Activated T-helper 17 cell treated with anti-CD3 and anti-CD28 coated beads, Interleukin-2, amount 50 U/mL, for 72 hours (primary cell): Measurements from ENCODE around the gene TFPI2. TPM values are rescaled to one million over a fixed set of nuclear protein-coding genes. Genes with fewer than 3 reads are reported as not detected.
A peak's percentile ranks its signal among the peaks of the same experiment; 100 is the strongest.
"Not testable (repeated sequence)": the region's sequence is repeated elsewhere in the genome, so short reads cannot be mapped to it uniquely, and the experiment has no call there.

Experiments used
- ATAC-seq: fragments of 150-1000 bp; cut with Tn5 transposase; replicated peaks from 2 replicates; pipeline ENCODE4 v1.10.0; 2021; ENCODE audit warnings: mild to moderate bottlenecking, moderate library complexity
- H3K27ac Mint-ChIP-seq: one replicate; pipeline ENCODE4 v1.8.0; 2022; ENCODE audit warnings: mixed read lengths
- H3K27me3 Mint-ChIP-seq: one replicate; pipeline ENCODE4 v1.8.0; 2022; ENCODE audit warnings: mixed read lengths
- H3K36me3 Mint-ChIP-seq: one replicate; pipeline ENCODE4 v1.8.0; 2022; ENCODE audit warnings: low read depth, mild to moderate bottlenecking, mixed read lengths
- H3K4me1 Mint-ChIP-seq: one replicate; pipeline ENCODE4 v1.8.0; 2022; ENCODE audit warnings: mixed read lengths
- H3K4me3 Mint-ChIP-seq: one replicate; pipeline ENCODE4 v1.8.0; 2022; ENCODE audit warnings: mild to moderate bottlenecking, mixed read lengths
- H3K9me3 Mint-ChIP-seq: one replicate; pipeline ENCODE4 v1.8.0; 2022; ENCODE audit warnings: mixed read lengths
- total RNA-seq, 2 donors: library from RNA; stranded (reverse); gene quantifications; one replicate each; pipeline ENCODE4 v1.2.3, GENCODE V29; 2022

The TFPI2 gene
- total RNA-seq, 2 donors from 2014 or later: 0.42 to 0.86 TPM

DNA sequence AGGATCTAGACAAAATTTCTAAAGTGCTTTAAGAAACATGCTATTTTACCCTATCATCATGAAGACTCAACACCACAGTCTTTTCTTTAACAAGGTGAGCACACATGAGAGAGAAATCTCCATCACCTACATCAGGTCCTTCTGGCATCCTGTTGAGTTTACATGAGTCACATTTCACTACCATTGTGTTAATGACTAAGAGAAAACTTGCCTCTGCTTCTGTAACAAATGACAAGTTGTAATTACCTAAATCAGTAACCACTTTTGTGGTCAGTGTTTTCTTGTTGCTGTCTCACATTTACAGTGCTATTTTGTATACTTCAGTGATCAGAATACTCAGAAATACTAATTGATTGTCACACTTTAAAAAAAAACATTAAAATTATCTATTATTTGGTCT lies 25.3 kb upstream of the TFPI2 start:
- H3K27me3 Mint-ChIP-seq: peaks cover 14% of the 10 kb centered on the region
- not testable (repeated sequence) for H3K27ac Mint-ChIP-seq, H3K36me3 Mint-ChIP-seq, H3K4me3 Mint-ChIP-seq, H3K4me1 Mint-ChIP-seq, H3K9me3 Mint-ChIP-seq
- ATAC-seq: peak; percentile 44

DNA sequence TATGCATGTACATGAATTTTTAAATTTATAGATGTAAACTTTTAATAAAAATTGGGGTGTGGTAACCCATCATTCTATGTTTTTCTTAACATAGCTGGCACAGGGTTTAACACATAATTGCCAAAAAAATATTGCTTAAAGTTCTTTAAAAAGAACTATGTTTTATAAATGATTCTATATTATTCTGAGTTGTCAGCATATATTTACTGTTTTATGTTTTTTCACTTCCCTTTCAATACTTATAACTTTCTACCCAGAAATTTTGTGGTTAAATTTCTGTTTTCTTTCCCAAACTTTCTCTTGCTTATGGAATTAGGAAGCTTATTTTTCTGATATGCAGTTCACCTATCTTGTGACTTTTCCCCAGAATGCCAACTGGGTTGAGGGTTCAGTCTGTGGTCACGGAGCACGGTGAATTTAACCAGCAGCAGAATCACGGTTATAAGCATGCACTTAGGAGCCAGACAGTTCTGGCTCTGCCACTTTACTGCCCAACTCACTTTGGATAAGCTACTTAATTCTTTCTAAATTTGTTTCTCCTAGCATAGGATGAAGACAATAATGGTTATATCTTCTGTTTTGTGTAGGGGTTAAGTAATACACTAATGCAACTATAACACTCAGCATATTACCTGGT lies 24.8 kb upstream of the TFPI2 start:
- H3K9me3 Mint-ChIP-seq, H3K4me1 Mint-ChIP-seq, H3K36me3 Mint-ChIP-seq, H3K27ac Mint-ChIP-seq, ATAC-seq, H3K4me3 Mint-ChIP-seq: not testable (repeated sequence)
- peaks cover 11% of the 10 kb centered on the region for H3K27me3 Mint-ChIP-seq

DNA sequence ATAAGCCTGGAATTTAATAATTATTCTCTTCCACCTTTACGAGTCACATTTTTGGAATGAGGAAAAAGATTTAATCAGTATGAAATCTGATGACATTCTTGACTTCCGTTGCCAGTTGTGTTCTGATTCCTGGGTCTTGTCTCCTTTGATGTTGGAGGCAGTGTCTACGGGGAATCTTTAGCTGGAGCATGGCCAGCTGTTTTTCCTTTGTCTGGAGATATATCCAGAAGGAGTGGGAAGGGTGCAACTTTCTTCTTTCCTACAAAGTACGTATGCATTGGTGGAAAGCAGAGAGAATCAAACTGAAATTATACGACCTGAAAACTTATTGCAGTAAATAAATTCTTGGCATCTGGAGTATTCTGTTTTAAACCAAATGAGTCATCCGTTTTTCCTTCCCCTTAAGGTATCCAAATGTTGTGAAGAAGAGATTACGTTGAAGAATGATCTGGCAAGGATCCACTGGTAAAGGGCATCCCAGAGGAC lies 24.1 kb upstream of the TFPI2 start:
- no peak for ATAC-seq
- H3K27ac Mint-ChIP-seq: no peak overlapping the region
- no peaks in the 10 kb centered on the region for H3K36me3 Mint-ChIP-seq
- H3K27me3 Mint-ChIP-seq: peaks cover 10% of the 10 kb centered on the region
- no peak overlapping the region for H3K4me3 Mint-ChIP-seq
- H3K9me3 Mint-ChIP-seq: no peaks in the 10 kb centered on the region
- H3K4me1 Mint-ChIP-seq: no peaks in the 10 kb centered on the region

DNA sequence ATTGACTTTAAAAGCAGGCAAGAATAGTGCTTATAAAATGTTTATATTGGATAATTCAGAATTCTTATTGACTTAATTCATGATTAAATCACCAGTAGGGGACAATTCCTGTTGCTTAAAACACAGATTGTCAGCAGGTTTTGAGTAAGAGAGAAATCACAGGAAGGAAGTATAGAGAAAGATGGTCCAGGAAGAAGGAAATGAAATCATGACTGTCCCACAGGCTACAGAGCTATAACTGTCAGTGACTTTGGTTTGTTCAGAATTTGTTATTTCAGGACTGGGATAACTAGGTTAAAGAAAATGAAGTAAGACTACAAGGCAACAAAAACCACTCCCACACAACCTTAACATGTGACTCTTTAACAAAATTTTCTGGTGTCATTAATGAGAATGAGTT lies 22.6 kb upstream of the TFPI2 start:
- H3K27ac Mint-ChIP-seq: no peak overlapping the region
- no peaks in the 10 kb centered on the region for H3K4me1 Mint-ChIP-seq
- ATAC-seq: no peak
- H3K9me3 Mint-ChIP-seq: no peaks in the 10 kb centered on the region
- no peak overlapping the region for H3K4me3 Mint-ChIP-seq
- H3K27me3 Mint-ChIP-seq: peaks cover 10% of the 10 kb centered on the region
- H3K36me3 Mint-ChIP-seq: no peaks in the 10 kb centered on the region

- H3K27me3 Mint-ChIP-seq, H3K36me3 Mint-ChIP-seq, H3K9me3 Mint-ChIP-seq, H3K27ac Mint-ChIP-seq, H3K4me1 Mint-ChIP-seq, H3K4me3 Mint-ChIP-seq: not testable (repeated sequence)
- peak; percentile 26 for ATAC-seq
Observed at GRCh38 chr7:93911661-93912060, 21.1 kb upstream of the TFPI2 start.

GRCh38 chr7:93911242-93911641 lies 20.7 kb upstream of the TFPI2 start:
- ATAC-seq, H3K9me3 Mint-ChIP-seq, H3K4me3 Mint-ChIP-seq, H3K27ac Mint-ChIP-seq, H3K36me3 Mint-ChIP-seq, H3K4me1 Mint-ChIP-seq, H3K27me3 Mint-ChIP-seq: not testable (repeated sequence)

DNA sequence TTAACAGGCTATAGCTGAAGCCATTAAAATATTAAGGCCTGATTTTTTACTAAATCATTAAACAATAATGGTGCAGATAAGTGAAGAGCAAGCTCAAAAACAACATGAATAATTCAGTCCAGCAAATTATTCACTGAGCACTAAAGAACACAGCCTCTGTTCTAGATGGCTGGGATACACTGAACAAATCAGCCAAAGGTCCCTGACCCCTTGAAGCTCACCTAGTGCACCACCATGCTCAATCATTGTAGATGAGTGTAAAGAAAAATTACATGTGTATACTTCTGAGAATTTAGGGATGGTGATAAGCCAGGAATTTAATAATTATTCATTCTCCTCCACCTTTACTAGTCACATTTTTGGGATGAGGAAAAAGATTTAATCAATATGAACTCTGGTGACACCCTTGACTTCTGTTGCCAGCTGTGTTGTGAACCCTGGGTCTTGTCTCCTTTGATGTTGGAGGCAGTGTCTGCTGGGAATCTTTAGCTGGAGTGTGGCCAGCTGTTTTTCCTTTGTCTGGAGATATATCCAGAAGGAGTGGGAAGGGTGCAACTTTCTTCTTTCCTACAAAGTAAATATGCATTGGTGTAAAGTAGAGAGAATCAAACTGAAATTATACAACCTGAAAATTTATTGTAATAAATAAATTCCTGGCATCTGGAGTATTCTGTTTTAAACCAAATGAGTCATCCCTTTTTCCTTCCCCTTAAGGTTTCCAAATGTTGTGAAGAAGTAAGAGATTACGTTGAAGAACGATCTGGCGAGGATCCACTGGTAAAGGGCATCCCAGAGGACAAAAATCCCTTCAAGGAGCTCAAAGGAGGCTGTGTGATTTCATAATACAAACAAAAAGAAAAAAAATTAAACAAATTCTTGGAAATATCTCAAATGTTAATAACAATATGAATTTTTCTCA lies 19.8 kb upstream of the TFPI2 start:
- H3K36me3 Mint-ChIP-seq: no peaks in the 10 kb centered on the region
- no peak overlapping the region for H3K27ac Mint-ChIP-seq
- no peaks in the 10 kb centered on the region for H3K4me1 Mint-ChIP-seq
- peaks cover 9% of the 10 kb centered on the region for H3K27me3 Mint-ChIP-seq
- no peak for ATAC-seq
- no peak overlapping the region for H3K4me3 Mint-ChIP-seq
- H3K9me3 Mint-ChIP-seq: no peaks in the 10 kb centered on the region

GRCh38 chr7:93906267-93906666 lies 15.7 kb upstream of the TFPI2 start, which contains the start of gene GNGT1:
Gene GNGT1, plus strand, starts transcription at chr7:93906567. Its CDS starts 180 bp downstream, at chr7:93906747.
- Mint-ChIP-seq H3K4me1 (no peaks in the 10 kb centered on the region), H3K27me3 (peaks cover 11% of the 10 kb centered on the region), H3K36me3 (no peaks in the 10 kb centered on the region), H3K9me3 (no peaks in the 10 kb centered on the region), H3K4me3 (no peak within 1 kb of the TSS), H3K27ac (no peak within 1 kb of the TSS)
- ATAC-seq: no peak

DNA sequence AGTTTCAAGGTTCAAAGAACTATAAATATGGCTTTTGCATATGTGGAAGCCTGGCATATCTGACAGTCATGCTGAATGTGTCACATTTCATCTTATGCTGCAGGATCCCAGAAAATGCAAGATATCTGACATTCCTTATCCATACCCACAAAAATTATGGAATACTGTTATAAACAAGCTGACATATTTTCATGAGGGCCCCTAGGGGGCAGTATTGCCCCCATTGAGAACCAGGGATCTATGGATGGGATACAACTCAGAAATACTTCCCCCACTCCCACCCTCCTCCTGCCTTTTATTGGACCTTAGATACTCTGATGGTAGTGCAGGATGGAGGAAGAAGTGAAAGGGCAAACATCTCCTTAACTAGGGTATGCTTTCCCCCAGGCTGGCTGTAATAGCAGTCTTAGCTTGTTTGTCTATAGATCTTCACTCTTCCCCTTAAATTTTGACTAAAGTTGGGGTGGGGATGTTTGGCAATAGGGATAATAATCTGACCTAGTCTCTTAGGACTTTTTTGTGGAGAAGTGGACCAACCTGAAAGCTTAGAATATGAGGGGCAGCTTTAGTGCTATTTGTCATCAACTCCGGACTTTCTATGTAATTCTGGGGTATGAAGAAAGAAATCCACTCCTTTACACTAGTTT lies 12.3 kb upstream of the TFPI2 start:
- Mint-ChIP-seq H3K36me3 (no peaks in the 10 kb centered on the region), H3K27me3 (peaks cover 15% of the 10 kb centered on the region), H3K27ac (no peak overlapping the region), H3K9me3 (no peaks in the 10 kb centered on the region), H3K4me1 (no peaks in the 10 kb centered on the region), H3K4me3 (no peak overlapping the region)
- ATAC-seq: no peak

- H3K27me3 Mint-ChIP-seq: peaks cover 16% of the 10 kb centered on the region
- H3K9me3 Mint-ChIP-seq: no peaks in the 10 kb centered on the region
- no peak overlapping the region for H3K27ac Mint-ChIP-seq
- H3K4me1 Mint-ChIP-seq: no peaks in the 10 kb centered on the region
- H3K36me3 Mint-ChIP-seq: no peaks in the 10 kb centered on the region
- no peak overlapping the region for H3K4me3 Mint-ChIP-seq
- ATAC-seq: no peak
Observed at GRCh38 chr7:93897680-93898079, 7.1 kb upstream of the TFPI2 start.

DNA sequence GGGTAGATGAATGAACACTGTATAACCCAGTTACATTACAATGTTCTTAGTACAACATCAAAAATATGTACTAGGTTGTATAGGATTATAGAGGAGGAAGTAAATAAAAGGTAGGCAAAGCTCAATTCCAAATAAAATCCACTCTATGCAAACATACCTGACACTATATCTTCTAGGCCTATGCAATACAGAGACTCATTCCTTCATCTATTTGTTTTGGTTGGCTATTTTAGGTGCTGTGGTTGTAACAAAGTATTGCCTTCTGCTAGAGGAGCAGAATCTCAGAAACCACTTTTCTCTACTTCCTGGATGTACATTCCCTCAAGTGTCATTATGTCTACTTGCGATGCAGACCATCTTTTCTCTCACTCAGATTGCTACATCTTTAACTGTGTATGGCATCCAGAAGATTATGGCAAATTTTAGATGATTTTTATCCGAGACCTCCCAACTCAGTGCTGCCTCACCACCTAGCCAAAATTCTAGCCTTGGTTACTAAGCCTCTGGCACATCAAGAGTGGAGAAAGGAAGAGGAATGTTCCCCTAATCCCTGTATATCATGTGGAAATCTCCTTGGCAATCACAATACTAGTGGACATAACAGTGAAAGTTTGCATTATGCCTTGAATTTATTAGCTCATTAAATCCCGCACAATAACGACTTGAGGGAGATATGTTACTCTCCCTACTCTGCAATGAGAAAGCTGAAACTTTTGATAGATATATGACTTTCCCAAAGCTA lies 5.5 kb upstream of the TFPI2 start:
- Mint-ChIP-seq H3K9me3 (no peaks in the 10 kb centered on the region), H3K4me1 (no peaks in the 10 kb centered on the region), H3K4me3 (no peak overlapping the region), H3K27ac (no peak overlapping the region), H3K27me3 (peaks cover 24% of the 10 kb centered on the region), H3K36me3 (no peaks in the 10 kb centered on the region)
- ATAC-seq: no peak

- Mint-ChIP-seq H3K27me3 (peaks cover 24% of the 10 kb centered on the region), H3K4me3 (no peak overlapping the region), H3K4me1 (no peaks in the 10 kb centered on the region), H3K36me3 (no peaks in the 10 kb centered on the region), H3K27ac (no peak overlapping the region), H3K9me3 (no peaks in the 10 kb centered on the region)
- no peak for ATAC-seq
Observed at GRCh38 chr7:93894966-93895640, 4.5 kb upstream of the TFPI2 start.

DNA sequence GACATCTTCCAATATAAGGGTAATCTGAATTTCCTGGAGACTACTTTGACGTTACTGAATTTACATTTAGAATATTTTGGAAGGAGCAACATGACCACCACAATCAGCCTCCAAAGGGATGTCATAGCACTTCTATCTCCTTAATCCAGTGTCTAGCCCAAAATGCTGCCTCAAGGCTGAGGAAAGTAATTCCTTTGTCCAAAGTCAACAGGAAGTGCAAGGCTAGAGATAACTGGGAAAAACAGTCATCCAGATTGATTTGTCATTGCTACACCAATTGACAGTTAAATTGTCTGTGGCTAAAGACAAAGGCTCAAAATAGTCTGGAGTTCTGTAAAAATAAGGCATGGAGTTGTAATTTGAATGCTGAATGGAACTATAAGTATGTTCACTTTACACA lies 3.9 kb upstream of the TFPI2 start:
- Mint-ChIP-seq H3K36me3 (no peaks in the 10 kb centered on the region), H3K9me3 (no peaks in the 10 kb centered on the region), H3K4me1 (no peaks in the 10 kb centered on the region), H3K4me3 (no peak overlapping the region), H3K27me3 (peaks cover 28% of the 10 kb centered on the region), H3K27ac (no peak overlapping the region)
- ATAC-seq: no peak

DNA sequence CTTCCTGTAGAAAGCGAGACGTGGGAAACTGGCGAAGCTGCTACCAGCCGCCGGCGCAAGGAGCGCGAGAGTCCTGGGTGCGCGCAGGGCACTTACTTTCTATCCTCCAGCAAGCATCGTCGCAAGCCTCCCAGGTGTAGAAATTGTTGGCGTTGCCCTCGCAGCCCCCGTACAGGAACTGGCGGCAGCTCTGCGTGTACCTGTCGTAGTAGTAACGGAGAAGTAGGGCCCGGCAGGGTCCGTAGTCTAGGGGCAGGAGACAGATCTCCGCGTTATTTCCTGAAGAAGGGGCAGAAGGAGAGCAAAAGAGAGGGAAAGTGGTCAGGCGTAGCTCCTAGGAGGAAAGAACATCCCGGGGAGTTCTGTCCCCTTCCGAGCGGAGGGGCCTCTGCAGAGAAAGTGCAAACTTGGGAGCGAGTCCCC lies 501 bp downstream of the TFPI2 start:
- Mint-ChIP-seq H3K27ac (no peak overlapping the region), H3K9me3 (no peaks in the 10 kb centered on the region), H3K4me3 (peak overlapping the region; percentile 64), H3K4me1 (no peaks in the 10 kb centered on the region), H3K36me3 (no peaks in the 10 kb centered on the region), H3K27me3 (peaks cover 38% of the 10 kb centered on the region)
- no peak for ATAC-seq
